Endothelial cell of umbilical vein (primary cell): Measurements from ENCODE around the gene RFLNA. TPM values are rescaled to one million over a fixed set of nuclear protein-coding genes. Genes with fewer than 3 reads are reported as not detected.

Experiments used
- BruUV-seq: library from RNA; stranded (reverse); fragments of 400-500 nt; replicated peaks from 2 replicates; lab custom pipeline; 2021; lab: Mats Ljungman, UMichigan
- CTCF ChIA-PET: fragments of 300-600, 350-600 bp; sonication (Branson Sonifier 250); formaldehyde crosslinking; loops from one replicate; lab custom pipeline; 2021; ENCODE audit warnings: antibody characterized with exemption, inconsistent platforms; lab: Charles Lee
- POLR2A ChIA-PET: fragments of 300-600, 350-600 bp; sonication (Branson Sonifier 250); formaldehyde crosslinking; loops from one replicate; lab custom pipeline; 2021; ENCODE audit warnings: antibody characterized with exemption, inconsistent platforms; lab: Charles Lee
- DNase-seq: peaks from one replicate; pipeline ENCODE4 v3.0.0-alpha.2; 2011; ENCODE audit warnings: low read depth, low spot score
- FAIRE-seq: peaks from 2 replicates; lab custom pipeline; 2011; peaks lifted over from hg19 to GRCh38; lab: Jason Lieb, UNC
- H2AFZ ChIP-seq: 2 replicates; pipeline ENCODE4 v1.6.0; 2012; ENCODE audit warnings: low read depth, low read length, control low read depth, inconsistent platforms
- H3K27ac ChIP-seq: 2 replicates; pipeline ENCODE4 v1.5.1; 2011; ENCODE audit warnings: low read depth, mild to moderate bottlenecking, control low read depth, low read length, moderate library complexity; ENCODE audit not compliant: insufficient read depth
- H3K27me3 ChIP-seq, 2 experiments: 2 replicates each; pipeline versions ENCODE4 v1.6.0 to v1.6.1; 2011; ENCODE audit warnings: low read length in 2 of 2, mixed read lengths in 1 of 2; ENCODE audit not compliant: control insufficient read depth in 2 of 2, insufficient read depth in 2 of 2
- H3K36me3 ChIP-seq, 2 experiments: 2 replicates in 1 of 2; 3 replicates in 1 of 2; pipeline ENCODE4 v1.5.1; 2011; ENCODE audit warnings: low read length in 2 of 2, mild to moderate bottlenecking in 1 of 2, moderate library complexity in 1 of 2; ENCODE audit not compliant: control insufficient read depth in 2 of 2, insufficient read depth in 2 of 2; ENCODE audit errors: extremely low read depth in 1 of 2
- H3K4me1 ChIP-seq: 3 replicates; pipeline ENCODE4 v1.5.1; 2011; ENCODE audit warnings: mild to moderate bottlenecking, low read length; ENCODE audit not compliant: control insufficient read depth, insufficient read depth; ENCODE audit errors: extremely low read depth
- H3K4me2 ChIP-seq: 2 replicates; pipeline ENCODE4 v1.6.1; 2011; ENCODE audit warnings: low read length, control low read depth, mixed read lengths; ENCODE audit not compliant: insufficient read depth
- H3K4me3 ChIP-seq, 3 experiments: fragments of 200-600 bp in 1 of 3; sonication (generic), shearing (Covaris generic) in 1 of 3; replicated peaks in 1 of 3; 2 replicates each; pipeline ENCODE4 v1.5.1; 2011 to 2016; ENCODE audit warnings: control low read depth in 3 of 3, low read length in 3 of 3, mild to moderate bottlenecking in 2 of 3, inconsistent platforms in 1 of 3, low read depth in 1 of 3, moderate library complexity in 1 of 3; ENCODE audit not compliant: insufficient read depth in 1 of 3
- H3K79me2 ChIP-seq: 2 replicates; pipeline ENCODE4 v1.6.0; 2012; ENCODE audit warnings: low read length, inconsistent platforms; ENCODE audit not compliant: control insufficient read depth, insufficient read depth
- H3K9ac ChIP-seq: replicated peaks from 2 replicates; pipeline ENCODE3; 2011; ENCODE audit warnings: low read length, control low read depth; ENCODE audit not compliant: insufficient read depth; ENCODE audit errors: extremely low read depth
- H3K9me1 ChIP-seq: replicated peaks from 3 replicates; pipeline ENCODE4 v1.6.0; 2011; ENCODE audit warnings: mild to moderate bottlenecking, low read length; ENCODE audit not compliant: control insufficient read depth, insufficient read depth; ENCODE audit errors: extremely low read depth
- H3K9me3 ChIP-seq: replicated peaks from 2 replicates; pipeline ENCODE4 v1.5.1; 2012; ENCODE audit warnings: low read length, inconsistent platforms; ENCODE audit not compliant: control insufficient read depth, insufficient read depth
- H4K20me1 ChIP-seq: replicated peaks from 2 replicates; pipeline ENCODE3; 2011; ENCODE audit warnings: mild to moderate bottlenecking, low read length; ENCODE audit not compliant: control insufficient read depth, insufficient read depth; ENCODE audit errors: extremely low read depth
- EZH2 ChIP-seq: IDR thresholded peaks from 2 replicates; pipeline ENCODE4 v1.6.1; 2012; ENCODE audit warnings: borderline replicate concordance, low read depth, mild to moderate bottlenecking, moderate library complexity, low read length, inconsistent platforms; ENCODE audit not compliant: severe bottlenecking
- FOS ChIP-seq: IDR thresholded peaks from 2 replicates; pipeline ENCODE4 v1.6.1; 2011; ENCODE audit warnings: mild to moderate bottlenecking, low read length, moderate library complexity, borderline replicate concordance; ENCODE audit not compliant: insufficient read depth
- GATA2 ChIP-seq: IDR thresholded peaks from 2 replicates; pipeline ENCODE4 v1.7.0; 2011; ENCODE audit warnings: low read depth, mild to moderate bottlenecking, moderate library complexity, mixed read lengths, low read length; ENCODE audit not compliant: insufficient read length, insufficient read depth
- JUN ChIP-seq: IDR thresholded peaks from 2 replicates; pipeline ENCODE4 v1.6.1; 2011; ENCODE audit warnings: borderline replicate concordance, low read depth; ENCODE audit not compliant: insufficient read length, insufficient read depth
- MAX ChIP-seq: IDR thresholded peaks from 2 replicates; pipeline ENCODE4 v1.6.1; 2011; ENCODE audit not compliant: insufficient read depth, insufficient read length
- MYC ChIP-seq: IDR thresholded peaks from one replicate; pipeline ENCODE4 v1.6.1; 2011; ENCODE audit warnings: mild to moderate bottlenecking, low read depth, low read length
- POLR2A ChIP-seq: IDR thresholded peaks from 2 replicates; pipeline ENCODE4 v1.6.1; 2012; ENCODE audit warnings: low read depth, mild to moderate bottlenecking, control low read depth, low read length
- POLR2AphosphoS5 ChIP-seq: IDR thresholded peaks from 2 replicates; pipeline ENCODE4 v1.6.1; 2012; ENCODE audit warnings: low read depth, mild to moderate bottlenecking, control low read depth, low read length, moderate library complexity; ENCODE audit not compliant: insufficient read depth
- dilution Hi-C: fragments of 300-500 bp; cut with MboI; formaldehyde crosslinking; loops from one replicate; pipeline ENCODE4 v1.15.0; 2019; ENCODE audit warnings: low sequenced_read_pairs; ENCODE audit not compliant: extremely low pct_ligation_motif_present
- intact Hi-C: fragments of 100-400 bp; cut with micrococcal nuclease; formaldehyde crosslinking; loops from one replicate; pipeline ENCODE4 v1.10.0; 2022
- polyA plus RNA-seq, 4 experiments: library from polyadenylated mRNA; depleted of rRNA in 3 of 4; stranded (reverse) in 3 of 4; unstranded in 1 of 4; fragments of >200 nt; gene quantifications; 2 replicates each; pipeline versions ENCODE4 v1.2.1 to v1.2.3, GENCODE V29; 2011 to 2012; ENCODE audit warnings: missing spikeins in 1 of 4
- total RNA-seq: library from RNA; stranded (reverse); gene quantifications from 2 replicates; pipeline ENCODE4 v1.2.3, GENCODE V29; 2021
- TF ChIP-seq, protein P1 (sequence below), 2 donors: IDR thresholded peaks; 1 replicate in 1 of 2; 2 replicates in 1 of 2; pipeline ENCODE4 v1.5.1; 2011; ENCODE audit warnings: low read length in 2 of 2, mild to moderate bottlenecking in 2 of 2, moderate library complexity in 2 of 2, control low read depth in 1 of 2, inconsistent platforms in 1 of 2, low read depth in 1 of 2; ENCODE audit not compliant: insufficient read depth in 1 of 2; ENCODE audit errors: extremely low read depth in 1 of 2

Gene RFLNA
- total and polyA plus RNA-seq, 2 donors (not counting 3 experiments of a cell fraction or from before 2014, with no cell fraction given), result 19.7 to 24.5 TPM

- no peaks in the 10 kb centered on the region for H4K20me1 ChIP-seq
- ChIA-PET POLR2A (no interaction called here), CTCF (interaction anchor here (2.5 to 3.3 kb wide), 2 partner anchors 301 to 417 kb away, joined by 8 to 13 read pairs; no protein-coding TSS in a partner anchor)
- intact Hi-C loops (no loop called here), dilution Hi-C loops (no loop called here)
- H3K9ac ChIP-seq, result no peak overlapping the region
- no peak overlapping the region for H3K4me3 ChIP-seq
- peaks cover 5% of the 10 kb centered on the region for H3K79me2 ChIP-seq
- FAIRE-seq (no peak), DNase-seq (no peak)
- peaks cover 6% of the 10 kb centered on the region for H3K4me1 ChIP-seq
- H2AFZ ChIP-seq, result no peak overlapping the region
- no peaks in the 10 kb centered on the region for H3K9me1 ChIP-seq
- peaks cover 25 to 78% of the 10 kb centered on the region in 2 experiments for H3K36me3 ChIP-seq
- H3K9me3 ChIP-seq, result no peaks in the 10 kb centered on the region
- no peak overlapping the region for H3K27ac ChIP-seq
- no peak for TF ChIP-seq EZH2
- TF ChIP-seq POLR2AphosphoS5, result peak; percentile 29
- H3K4me2 ChIP-seq, result no peak overlapping the region
- BruUV-seq, result no TSS peak
- H3K27me3 ChIP-seq, result no peaks in the 10 kb centered on the region
These were observed 59.5 kb downstream of the RFLNA start for GRCh38 chr12:124354400-124354799.

GRCh38 chr12:124356221-124356620 lies 61.3 kb downstream of the RFLNA start:
- DNase-seq, result no peak
- no peaks in the 10 kb centered on the region for H3K9me3 ChIP-seq
- no TSS peak for BruUV-seq
- H4K20me1 ChIP-seq, result no peaks in the 10 kb centered on the region
- FAIRE-seq, result no peak
- intact Hi-C loops (loop anchor here (5.0 kb wide), 1 partner anchor 111 kb away; no protein-coding TSS in a partner anchor), dilution Hi-C loops (no loop called here)
- no peak overlapping the region for H3K4me3 ChIP-seq
- H3K27me3 ChIP-seq, result no peaks in the 10 kb centered on the region
- ChIA-PET CTCF (interaction anchor here (1.0 to 1.8 kb wide), 3 partner anchors 8 to 303 kb away, joined by 3 to 6 read pairs (median 3); no protein-coding TSS in a partner anchor), POLR2A (no interaction called here)
- no peak overlapping the region for H3K9ac ChIP-seq
- TF ChIP-seq POLR2AphosphoS5, result no peak
- TF ChIP-seq FOS, result no peak
- no peak for TF ChIP-seq POLR2A
- TF ChIP-seq MAX, result no peak
- TF ChIP-seq, protein P1, sequence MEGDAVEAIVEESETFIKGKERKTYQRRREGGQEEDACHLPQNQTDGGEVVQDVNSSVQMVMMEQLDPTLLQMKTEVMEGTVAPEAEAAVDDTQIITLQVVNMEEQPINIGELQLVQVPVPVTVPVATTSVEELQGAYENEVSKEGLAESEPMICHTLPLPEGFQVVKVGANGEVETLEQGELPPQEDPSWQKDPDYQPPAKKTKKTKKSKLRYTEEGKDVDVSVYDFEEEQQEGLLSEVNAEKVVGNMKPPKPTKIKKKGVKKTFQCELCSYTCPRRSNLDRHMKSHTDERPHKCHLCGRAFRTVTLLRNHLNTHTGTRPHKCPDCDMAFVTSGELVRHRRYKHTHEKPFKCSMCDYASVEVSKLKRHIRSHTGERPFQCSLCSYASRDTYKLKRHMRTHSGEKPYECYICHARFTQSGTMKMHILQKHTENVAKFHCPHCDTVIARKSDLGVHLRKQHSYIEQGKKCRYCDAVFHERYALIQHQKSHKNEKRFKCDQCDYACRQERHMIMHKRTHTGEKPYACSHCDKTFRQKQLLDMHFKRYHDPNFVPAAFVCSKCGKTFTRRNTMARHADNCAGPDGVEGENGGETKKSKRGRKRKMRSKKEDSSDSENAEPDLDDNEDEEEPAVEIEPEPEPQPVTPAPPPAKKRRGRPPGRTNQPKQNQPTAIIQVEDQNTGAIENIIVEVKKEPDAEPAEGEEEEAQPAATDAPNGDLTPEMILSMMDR (IDR thresholded peaks at IDR 0.05; ENCODE audit: extremely low read depth in 1 of 2, insufficient read depth in 1 of 2, low read depth in 1 of 2, low read length in 2 of 2), result no peak
- no peak for TF ChIP-seq EZH2
- TF ChIP-seq JUN, result no peak
- no peak for TF ChIP-seq GATA2
- no peak for TF ChIP-seq MYC
- H3K9me1 ChIP-seq, result no peaks in the 10 kb centered on the region
- H3K4me1 ChIP-seq, result peaks cover 6% of the 10 kb centered on the region
- peaks cover 17 to 78% of the 10 kb centered on the region in 2 experiments for H3K36me3 ChIP-seq
- no peak overlapping the region for H3K4me2 ChIP-seq
- no peak overlapping the region for H3K27ac ChIP-seq
- H3K79me2 ChIP-seq, result peaks cover 14% of the 10 kb centered on the region
- H2AFZ ChIP-seq, result no peak overlapping the region
